RWPE1 (cell line): ENCODE results near the gene IRX2.

Source experiments
- CTCF ChIA-PET: fragments of 350-600 bp; sonication (Branson Sonifier 250); formaldehyde crosslinking; extraction: SDS; loops from one replicate; lab custom pipeline; 2021; lab: Yijun Ruan, JAX
- POLR2A ChIA-PET: fragments of 400-600 bp; formaldehyde crosslinking; extraction: SDS; loops from one replicate; lab custom pipeline; 2020; ENCODE audit warnings: antibody characterized with exemption; ENCODE audit not compliant: low non-redundant PET; lab: Yijun Ruan, JAX
- DNase-seq: peaks from one replicate; pipeline ENCODE4 v3.0.0; 2012; ENCODE audit warnings: low spot score
- H3K27ac ChIP-seq: fragments of 450-650 bp; 2 replicates; pipeline ENCODE4 v1.5.1; 2017
- CTCF ChIP-seq: fragments of 450-650 bp; conservative IDR thresholded peaks from 2 replicates; pipeline ENCODE4 v1.5.1; 2017; ENCODE audit warnings: low read depth, mild to moderate bottlenecking

Gene IRX2

DNA sequence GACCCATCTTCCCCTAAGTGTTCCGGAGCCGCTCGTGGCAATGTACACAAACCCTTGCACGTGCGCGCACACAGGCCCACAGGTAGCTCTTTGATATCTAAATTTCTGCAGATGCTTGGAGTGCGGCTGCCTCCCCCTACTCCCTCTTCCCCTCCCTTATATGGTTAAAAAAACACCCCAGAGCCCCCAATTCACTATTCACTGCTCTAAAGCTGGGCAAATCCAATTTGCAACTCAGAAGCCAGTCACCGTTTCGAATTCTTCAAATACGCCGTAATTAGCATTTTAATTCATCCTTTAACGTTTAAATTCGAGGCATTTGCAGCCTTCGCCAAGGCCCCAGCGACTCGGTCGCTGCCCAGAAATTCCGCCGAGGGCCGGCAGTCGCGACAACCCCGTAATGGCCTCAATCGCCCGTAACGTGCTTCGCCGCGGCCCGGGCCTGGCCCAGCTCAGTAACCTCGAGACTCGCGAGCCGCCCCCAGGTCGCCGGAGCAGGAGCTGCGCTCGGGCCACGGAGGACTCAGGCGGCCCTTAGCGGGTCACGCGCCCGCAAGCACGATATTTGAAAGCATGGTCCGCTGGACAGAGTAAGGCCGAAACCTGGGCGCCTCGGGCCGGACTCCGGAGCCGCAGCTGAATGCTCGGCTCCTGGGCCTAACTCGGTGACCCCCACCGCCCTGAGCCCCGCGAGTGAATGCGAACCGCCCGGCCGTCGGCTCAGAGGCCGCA is 1.3 kb downstream of the IRX2 start:
- ChIA-PET POLR2A (interaction anchor here (0.6 to 1.2 kb wide), 2 partner anchors 31 to 287 kb away, joined by 3 to 4 read pairs; no protein-coding TSS in a partner anchor), CTCF (interaction anchor here (0.5 to 1.2 kb wide), 2 partner anchors 55 to 117 kb away, joined by 4 to 6 read pairs; no protein-coding TSS in a partner anchor)
- TF ChIP-seq CTCF = no peak
- peak; percentile 22 for DNase-seq
- H3K27ac ChIP-seq = peak overlapping the region; percentile 89

- peak overlapping the region; percentile 89 for H3K27ac ChIP-seq
- ChIA-PET CTCF (interaction anchor here (1.2 kb wide), 1 partner anchor 56 kb away, joined by 6 read pairs; no protein-coding TSS in a partner anchor), POLR2A (no interaction called here)
- TF ChIP-seq CTCF = no peak
- DNase-seq = no peak
Observed at GRCh38 chr5:2749514-2750025, 1.9 kb downstream of the IRX2 start.

GRCh38 chr5:2748861-2749513 is 2.5 kb downstream of the IRX2 start:
- TF ChIP-seq CTCF = no peak
- H3K27ac ChIP-seq = no peak overlapping the region; the same call in 1 of the 2 replicates
- DNase-seq = no peak
- ChIA-PET POLR2A (no interaction called here), CTCF (interaction anchor here (1.2 kb wide), 1 partner anchor 56 kb away, joined by 6 read pairs; no protein-coding TSS in a partner anchor)

GRCh38 chr5:2748179-2748860 is 3.2 kb downstream of the IRX2 start:
- POLR2A ChIA-PET = no interaction called here

DNA sequence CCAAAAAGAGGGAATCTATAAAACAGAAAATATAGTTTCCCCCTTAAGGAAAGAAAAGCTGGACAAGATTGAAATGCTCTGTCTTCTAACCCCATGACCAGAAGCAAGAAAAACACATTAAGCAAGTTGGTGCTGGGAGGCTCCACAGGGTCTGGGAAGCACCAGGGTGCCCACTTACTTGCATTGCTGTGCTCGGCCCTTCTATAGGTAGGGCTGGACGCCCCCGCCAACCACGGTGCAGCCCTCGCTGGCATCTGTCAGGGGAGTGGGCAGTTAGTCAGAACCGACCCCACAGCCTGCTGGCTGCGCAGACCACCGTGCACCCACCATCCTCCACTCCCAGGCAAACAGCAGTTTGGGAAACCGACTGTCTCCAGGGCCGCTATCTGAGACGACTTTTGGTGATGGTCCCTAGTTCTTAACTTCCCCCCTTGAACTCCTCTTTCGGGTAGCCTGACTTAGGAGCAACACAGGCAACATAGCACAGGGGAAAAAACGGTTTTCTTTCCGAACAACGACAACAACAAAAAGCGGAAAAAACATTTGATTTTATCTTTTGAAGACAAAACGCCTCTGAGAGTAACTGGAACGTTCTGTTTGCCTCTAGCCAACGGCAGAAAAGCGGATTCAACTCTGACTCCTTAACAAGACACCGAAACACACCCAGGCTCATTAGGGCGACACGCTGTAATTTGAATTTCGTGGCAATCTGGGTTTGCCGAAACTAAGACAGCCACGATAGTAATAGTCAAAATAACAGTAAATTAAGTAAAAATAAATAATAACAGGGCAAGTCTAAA is 3.9 kb downstream of the IRX2 start:
- peak overlapping the region; percentile 49 for H3K27ac ChIP-seq
- no peak for TF ChIP-seq CTCF
- no peak for DNase-seq
- POLR2A ChIA-PET = interaction anchor here (0.7 kb wide), 1 partner anchor 917 kb away, joined by 3 read pairs; no protein-coding TSS in a partner anchor
- CTCF ChIA-PET = no interaction called here

More at GRCh38 chr5:2748179-2748860, 3.2 kb downstream of the IRX2 start:
- no peak for TF ChIP-seq CTCF
- CTCF ChIA-PET = no interaction called here
- no peak for DNase-seq
- 0 out of 2 replicates have a peak overlapping the region, but pooled peaks have one; percentile 2 for H3K27ac ChIP-seq
